Fibroblast of villous mesenchyme (primary cell): ENCODE measurements around the gene NSMCE1. TPM values are rescaled to one million over a fixed set of nuclear protein-coding genes. Genes with fewer than 3 reads are reported as not detected.

ENCODE experiments used
- DNase-seq: peaks from one replicate; pipeline ENCODE4 v3.0.0-alpha.2; 2010; ENCODE audit warnings: low read depth
- H3K4me3 ChIP-seq: 2 replicates; pipeline ENCODE4 v1.5.1; 2011; ENCODE audit warnings: low read depth, mild to moderate bottlenecking, low read length
- total RNA-seq: library from RNA; depleted of rRNA; stranded (reverse); fragments of >200 nt; gene quantifications from 2 replicates; pipeline ENCODE4 v1.2.3, GENCODE V29; 2012
- TF ChIP-seq, protein P1 (sequence below): IDR thresholded peaks from 2 replicates; pipeline ENCODE4 v1.5.1; 2012; ENCODE audit warnings: low read depth, mild to moderate bottlenecking, low read length; ENCODE audit not compliant: insufficient read depth

NSMCE1 gene
- total RNA-seq, 1 donor = 69.1 TPM

GRCh38 chr16:27233731-27234130 lies 34.8 kb downstream of the NSMCE1 start:
- TF ChIP-seq, protein P1, sequence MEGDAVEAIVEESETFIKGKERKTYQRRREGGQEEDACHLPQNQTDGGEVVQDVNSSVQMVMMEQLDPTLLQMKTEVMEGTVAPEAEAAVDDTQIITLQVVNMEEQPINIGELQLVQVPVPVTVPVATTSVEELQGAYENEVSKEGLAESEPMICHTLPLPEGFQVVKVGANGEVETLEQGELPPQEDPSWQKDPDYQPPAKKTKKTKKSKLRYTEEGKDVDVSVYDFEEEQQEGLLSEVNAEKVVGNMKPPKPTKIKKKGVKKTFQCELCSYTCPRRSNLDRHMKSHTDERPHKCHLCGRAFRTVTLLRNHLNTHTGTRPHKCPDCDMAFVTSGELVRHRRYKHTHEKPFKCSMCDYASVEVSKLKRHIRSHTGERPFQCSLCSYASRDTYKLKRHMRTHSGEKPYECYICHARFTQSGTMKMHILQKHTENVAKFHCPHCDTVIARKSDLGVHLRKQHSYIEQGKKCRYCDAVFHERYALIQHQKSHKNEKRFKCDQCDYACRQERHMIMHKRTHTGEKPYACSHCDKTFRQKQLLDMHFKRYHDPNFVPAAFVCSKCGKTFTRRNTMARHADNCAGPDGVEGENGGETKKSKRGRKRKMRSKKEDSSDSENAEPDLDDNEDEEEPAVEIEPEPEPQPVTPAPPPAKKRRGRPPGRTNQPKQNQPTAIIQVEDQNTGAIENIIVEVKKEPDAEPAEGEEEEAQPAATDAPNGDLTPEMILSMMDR = no peak
- no peak for DNase-seq
- no peak overlapping the region for H3K4me3 ChIP-seq

GRCh38 chr16:27232901-27233625 lies 35.5 kb downstream of the NSMCE1 start:
- no peak overlapping the region for H3K4me3 ChIP-seq
- DNase-seq = no peak
- TF ChIP-seq, protein P1 = no peak

GRCh38 chr16:27232061-27232900 lies 36.3 kb downstream of the NSMCE1 start:
- no peak for DNase-seq
- H3K4me3 ChIP-seq = no peak overlapping the region
- TF ChIP-seq, protein P1 = no peak

GRCh38 chr16:27231692-27232060 lies 36.9 kb downstream of the NSMCE1 start:
- no peak overlapping the region for H3K4me3 ChIP-seq
- TF ChIP-seq, protein P1 = no peak

GRCh38 chr16:27230562-27231001 lies 38.0 kb downstream of the NSMCE1 start:
- H3K4me3 ChIP-seq = no peak overlapping the region
- TF ChIP-seq, protein P1 = no peak
- DNase-seq = no peak

More at GRCh38 chr16:27231692-27232060, 36.9 kb downstream of the NSMCE1 start:
- DNase-seq = no peak

DNA sequence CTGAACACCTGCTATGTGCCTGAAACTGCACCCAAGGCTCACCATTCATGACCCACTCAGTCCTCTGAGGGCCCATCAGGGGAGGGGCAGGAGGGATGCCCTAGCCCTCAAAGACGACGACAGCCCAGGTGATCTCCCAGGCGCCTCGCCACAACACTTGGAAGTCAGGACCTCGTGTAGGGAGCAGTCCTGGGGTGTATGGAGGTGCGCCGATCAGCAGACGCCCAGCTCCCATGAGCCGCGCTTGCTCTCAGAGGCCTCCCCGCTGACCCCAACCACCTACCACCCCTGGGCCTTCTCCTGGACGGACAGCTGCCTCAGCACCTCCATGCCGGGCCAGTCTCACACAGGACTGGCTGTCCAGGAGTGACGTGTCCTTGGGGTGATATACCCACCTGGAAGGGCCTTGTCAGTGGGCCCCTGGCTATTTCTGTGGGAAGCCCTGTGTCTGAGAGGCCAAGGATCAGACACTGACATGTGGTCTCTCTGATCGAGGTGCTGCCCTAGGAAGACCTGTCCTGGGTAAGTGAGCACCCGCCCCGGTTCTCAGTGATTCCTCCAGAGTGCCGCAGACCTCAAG lies 38.6 kb downstream of the NSMCE1 start:
- TF ChIP-seq, protein P1 = no peak
- no peak for DNase-seq
- no peak overlapping the region for H3K4me3 ChIP-seq
